NCI-H2029 (cell line): Measurements from ENCODE around the gene PYCR2.
"Not testable (repeated sequence)": the region's sequence is repeated elsewhere in the genome, so short reads cannot be mapped to it uniquely, and the experiment has no call there.

Experiments
- DNase-seq: peaks from one replicate; lab custom pipeline; 2025; lab: John Stamatoyannopoulos, UW

Gene PYCR2

GRCh38 chr1:225942574-225942973 lies 18.5 kb upstream of the PYCR2 start:
- peak; percentile 15 for DNase-seq

- no peak for DNase-seq
These were observed 17.8 kb upstream of the PYCR2 start for GRCh38 chr1:225941942-225942222.

- DNase-seq, result no peak
These were observed 17.3 kb upstream of the PYCR2 start, which contains the start of gene LEFTY2 for GRCh38 chr1:225941187-225941941. LEFTY2 (minus strand) TSS chr1:225941220; CDS start chr1:225941140, 80 bp downstream.

GRCh38 chr1:225940385-225941151 lies 16.5 kb upstream of the PYCR2 start:
- no peak for DNase-seq

GRCh38 chr1:225939939-225940310 lies 15.9 kb upstream of the PYCR2 start:
- DNase-seq, result not testable (repeated sequence)

- not testable (repeated sequence) for DNase-seq
These were observed 15.3 kb upstream of the PYCR2 start for GRCh38 chr1:225939097-225939938.

GRCh38 chr1:225937048-225937968 lies 13.3 kb upstream of the PYCR2 start:
- no peak for DNase-seq

GRCh38 chr1:225936523-225936922 lies 12.5 kb upstream of the PYCR2 start:
- DNase-seq, result no peak

- not testable (repeated sequence) for DNase-seq
These were observed 12.0 kb upstream of the PYCR2 start for GRCh38 chr1:225936086-225936485.

- DNase-seq, result no peak
These were observed 10.7 kb upstream of the PYCR2 start for GRCh38 chr1:225934711-225935110.

- DNase-seq, result no peak
These were observed 9.0 kb upstream of the PYCR2 start for GRCh38 chr1:225933072-225933471.

- no peak for DNase-seq
These were observed 7.5 kb upstream of the PYCR2 start for GRCh38 chr1:225931270-225932136.

- DNase-seq, result no peak
These were observed 6.5 kb upstream of the PYCR2 start for GRCh38 chr1:225930566-225930965.

- not testable (repeated sequence) for DNase-seq
These were observed 5.4 kb upstream of the PYCR2 start for GRCh38 chr1:225929462-225929861.

GRCh38 chr1:225928186-225929175 lies 4.4 kb upstream of the PYCR2 start:
- no peak for DNase-seq

- DNase-seq, result no peak
These were observed 2.6 kb upstream of the PYCR2 start for GRCh38 chr1:225926551-225927113.

GRCh38 chr1:225923381-225923691 lies 714 bp downstream of the PYCR2 start:
- no peak for DNase-seq

GRCh38 chr1:225921734-225922709 lies 2.0 kb downstream of the PYCR2 start:
- peak; percentile 82 for DNase-seq
